ENCODE data around the gene TRIM2. TPM values are rescaled to one million over a fixed set of nuclear protein-coding genes. Genes with fewer than 3 reads are reported as not detected.

Gene TRIM2
- total RNA-seq, 4 donors from 2014 or later: 25.7 to 55.9 (median 42.5) TPM

DNA sequence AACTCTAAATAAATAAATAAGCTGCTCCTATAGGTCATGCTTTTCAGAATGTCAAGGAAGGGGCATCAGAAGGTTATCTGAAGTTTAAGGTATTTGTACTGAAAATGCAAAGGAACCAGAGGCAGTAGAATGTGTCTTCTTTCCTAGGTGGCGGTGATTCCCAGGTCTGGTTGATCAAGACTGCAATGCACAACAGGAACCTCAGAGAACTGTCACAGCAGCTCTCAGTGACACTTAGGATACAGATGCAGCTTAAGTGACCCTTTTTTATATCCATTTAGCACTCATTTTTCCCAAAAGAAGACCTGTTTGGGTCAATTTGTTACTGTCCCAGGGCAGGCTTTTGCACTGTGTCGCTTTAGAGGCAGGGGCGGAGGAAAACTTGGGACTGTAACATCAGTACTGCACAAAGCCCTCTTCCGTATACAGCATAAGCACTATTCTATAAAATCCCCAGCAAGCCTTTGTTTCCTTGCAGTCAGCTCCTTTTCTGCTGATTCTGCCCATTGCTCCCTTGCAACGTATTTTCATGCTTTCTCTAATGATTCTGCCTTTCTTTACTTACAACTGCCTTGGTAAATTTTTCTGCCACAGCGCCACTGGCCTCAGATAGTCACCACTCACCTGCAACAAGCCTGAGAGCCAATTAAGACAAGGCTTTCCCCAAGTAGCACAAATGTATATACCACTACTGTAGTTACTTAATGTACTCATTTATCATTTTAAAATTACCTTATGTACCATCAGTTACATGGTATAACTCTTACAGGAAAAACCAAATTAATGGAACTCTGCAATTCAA is 138.7 kb downstream of the TRIM2 start:
- Histone ChIP-seq H3K27ac (no peak overlapping the region), H3K9me3 (no peaks in the 10 kb centered on the region), H3K4me3 (no peak overlapping the region), H3K4me1 (peaks cover 0 to 12% (median 0%) of the 10 kb centered on the region in 4 donors), H3K36me3 (peaks cover 0 to 4% (median 0%) of the 10 kb centered on the region in 3 donors), H3K27me3 (no peaks in the 10 kb centered on the region)
- no peak for TF ChIP-seq CTCF (IDR thresholded peaks at IDR 0.05)
- TF ChIP-seq EP300 (IDR thresholded peaks at IDR 0.05): no peak
- no peak for TF ChIP-seq POLR2A (IDR thresholded peaks at IDR 0.05)
- 81 to 87% methylated on average over 6 of the region's 6 CpGs for WGBS, 2 donors
- no peak for DNase-seq (ENCODE audit: low spot score in 2 of 2)

DNA sequence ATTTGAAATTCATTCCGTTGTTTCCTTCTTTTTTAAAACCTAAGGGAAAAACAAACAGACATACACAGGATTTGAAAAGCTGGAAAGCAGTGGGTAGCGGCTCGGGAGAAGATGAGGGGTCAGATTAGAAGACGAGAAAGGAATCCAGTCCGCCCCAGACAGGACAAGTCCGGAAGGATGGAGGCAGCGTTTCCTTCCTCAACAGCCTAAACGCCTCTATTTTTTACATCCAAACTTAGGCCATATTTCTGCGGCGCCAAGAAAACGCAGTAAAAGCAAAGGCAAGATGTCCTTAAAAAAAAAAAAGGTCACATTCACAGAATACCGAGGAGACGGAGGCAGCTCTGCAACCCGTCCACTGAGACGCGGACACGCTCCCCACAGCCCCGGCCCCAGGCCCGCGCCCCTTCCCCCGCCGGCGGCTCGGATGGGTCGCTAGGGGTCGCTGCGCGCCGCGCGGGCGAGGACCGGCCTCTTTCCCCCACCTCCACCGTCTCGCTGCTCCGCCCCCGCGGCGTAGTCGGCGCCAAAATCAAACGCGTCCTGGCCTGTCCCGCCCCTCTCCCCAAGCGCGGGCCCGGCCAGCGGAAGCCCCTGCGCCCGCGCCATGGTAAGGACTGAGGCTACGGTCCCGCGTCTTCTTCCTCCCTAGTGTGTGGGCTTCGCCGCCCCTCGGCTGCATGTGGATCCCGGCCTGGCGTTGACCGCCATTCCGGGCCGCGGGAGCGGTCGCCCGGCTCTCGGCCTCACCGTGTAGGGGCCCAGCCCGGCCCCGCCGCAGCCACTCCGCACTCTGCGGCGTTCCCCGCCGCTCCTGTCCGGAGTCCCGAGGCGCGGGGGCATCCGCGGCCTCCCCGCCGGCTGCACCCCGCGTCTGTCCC is 140.1 kb downstream of the TRIM2 start, which contains the start of gene MND1:
TSS of gene MND1 (plus strand) at position 558 of the 881 bp plus-strand sequence. CDS start at position 608, 50 bp downstream.
- 0 to 1% methylated on average over 59 to 86 of the region's 86 CpGs for WGBS, 2 donors
- H3K27me3 ChIP-seq: no peaks in the 10 kb centered on the region
- TF ChIP-seq POLR2A (IDR thresholded peaks at IDR 0.05) (no peak), CTCF (IDR thresholded peaks at IDR 0.05) (peak; percentile 83 to 98 (median 97)), EP300 (IDR thresholded peaks at IDR 0.05) (peak in 1 of 2 donors; percentile 55)
- H3K4me3 ChIP-seq: peak within 1 kb of the TSS; percentile 39 to 82 (median 66)
- H3K4me1 ChIP-seq: peaks cover 0 to 12% (median 0%) of the 10 kb centered on the region in 4 donors
- no peaks in the 10 kb centered on the region for H3K9me3 ChIP-seq
- H3K27ac ChIP-seq: peak within 1 kb of the TSS in 2 of 4 donors; percentile 13 to 39
- DNase-seq (ENCODE audit: low spot score in 2 of 2): peak; percentile 66 to 75
- peaks cover 0 to 4% (median 0%) of the 10 kb centered on the region in 3 donors for H3K36me3 ChIP-seq

- TF ChIP-seq CTCF (IDR thresholded peaks at IDR 0.05) (no peak), POLR2A (IDR thresholded peaks at IDR 0.05) (no peak)
- Histone ChIP-seq H3K9me3 (no peaks in the 10 kb centered on the region), H3K4me1 (peaks cover 0 to 12% (median 0%) of the 10 kb centered on the region in 4 donors), H3K27me3 (no peaks in the 10 kb centered on the region), H3K27ac (no peak overlapping the region), H3K4me3 (peak overlapping the region; percentile 39 to 82 (median 66)), H3K36me3 (peaks cover 0 to 4% (median 0%) of the 10 kb centered on the region in 3 donors)
- peak in 1 of 2 donors; percentile 13 for DNase-seq (ENCODE audit: low spot score in 2 of 2)
- 2 to 3% methylated on average over 36 to 44 of the region's 44 CpGs for WGBS, 2 donors
Measured at GRCh38 chr4:153345012-153345981, 141.1 kb downstream of the TRIM2 start.

DNA sequence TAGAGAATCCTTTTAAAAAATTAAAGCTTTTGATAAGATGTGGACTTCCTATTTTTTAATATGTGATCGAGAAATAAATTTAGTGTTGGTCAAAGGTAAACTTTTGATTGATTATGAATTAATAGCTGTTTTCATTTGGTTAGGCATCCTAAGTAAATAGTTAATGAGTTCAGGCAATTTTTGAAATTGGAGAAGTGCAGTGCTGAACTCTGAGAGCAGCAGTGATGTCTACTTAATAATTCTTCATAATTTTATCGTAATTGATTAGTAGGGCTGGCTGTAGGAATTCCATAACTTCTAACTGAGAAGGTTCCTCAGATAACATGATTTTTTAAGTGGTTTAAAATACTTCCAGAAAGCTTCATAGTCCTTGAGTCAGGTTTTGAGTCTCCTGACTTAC is 141.8 kb downstream of the TRIM2 start:
- no peak overlapping the region for H3K4me3 ChIP-seq
- H3K9me3 ChIP-seq: no peaks in the 10 kb centered on the region
- 60 to 61% methylated on average over 2 of the region's 2 CpGs for WGBS, 2 donors
- H3K27ac ChIP-seq: no peak overlapping the region
- H3K4me1 ChIP-seq: peaks cover 0 to 12% (median 0%) of the 10 kb centered on the region in 4 donors
- H3K27me3 ChIP-seq: no peaks in the 10 kb centered on the region
- no peaks in the 10 kb centered on the region for H3K36me3 ChIP-seq
- DNase-seq (ENCODE audit: low spot score in 2 of 2): no peak
- TF ChIP-seq CTCF (IDR thresholded peaks at IDR 0.05) (no peak), POLR2A (IDR thresholded peaks at IDR 0.05) (no peak), EP300 (IDR thresholded peaks at IDR 0.05) (no peak)

Data from tibial nerve (tissue), 4 donors.